ENCODE results near the gene ALPK1.
"Not testable (repeated sequence)": the region's sequence is repeated elsewhere in the genome, so short reads cannot be mapped to it uniquely, and the experiment has no call there.

The ALPK1 gene

GRCh38 chr4:112284662-112285411 is 12.3 kb upstream of the ALPK1 start:
- DNase-seq (ENCODE audit: low spot score), result peak; percentile 50

- DNase-seq (ENCODE audit: low spot score), result peak; percentile 75
Observed at GRCh38 chr4:112287258-112287989, 9.7 kb upstream of the ALPK1 start.

GRCh38 chr4:112288455-112288854 is 8.7 kb upstream of the ALPK1 start:
- DNase-seq (ENCODE audit: low spot score), result peak; percentile 73

GRCh38 chr4:112289407-112290253 is 7.5 kb upstream of the ALPK1 start:
- DNase-seq (ENCODE audit: low spot score), result peak; percentile 40

- peak; percentile 10 for DNase-seq (ENCODE audit: low spot score)
Observed at GRCh38 chr4:112290341-112290740, 6.8 kb upstream of the ALPK1 start.

GRCh38 chr4:112299721-112300120 is 2.6 kb downstream of the ALPK1 start:
- no peak for DNase-seq (ENCODE audit: low spot score)

GRCh38 chr4:112302320-112303274 is 5.4 kb downstream of the ALPK1 start:
- no peak for DNase-seq (ENCODE audit: low spot score)

- DNase-seq (ENCODE audit: low spot score), result not testable (repeated sequence)
Observed at GRCh38 chr4:112305477-112305876, 8.3 kb downstream of the ALPK1 start.

GRCh38 chr4:112309263-112309791 is 12.2 kb downstream of the ALPK1 start:
- not testable (repeated sequence) for DNase-seq (ENCODE audit: low spot score)

GRCh38 chr4:112311516-112311915 is 14.3 kb downstream of the ALPK1 start:
- no peak for DNase-seq (ENCODE audit: low spot score)

- peak; percentile 48 for DNase-seq (ENCODE audit: low spot score)
Observed at GRCh38 chr4:112312610-112313239, 15.6 kb downstream of the ALPK1 start.

- DNase-seq (ENCODE audit: low spot score), result no peak
Observed at GRCh38 chr4:112315446-112315845, 18.3 kb downstream of the ALPK1 start.

GRCh38 chr4:112316360-112316759 is 19.2 kb downstream of the ALPK1 start:
- DNase-seq (ENCODE audit: low spot score), result no peak

- no peak for DNase-seq (ENCODE audit: low spot score)
Observed at GRCh38 chr4:112318239-112319142, 21.3 kb downstream of the ALPK1 start.

GRCh38 chr4:112321776-112322684 is 24.9 kb downstream of the ALPK1 start:
- peak; percentile 85 for DNase-seq (ENCODE audit: low spot score)

GRCh38 chr4:112322866-112323265 is 25.7 kb downstream of the ALPK1 start:
- no peak for DNase-seq (ENCODE audit: low spot score)

- DNase-seq (ENCODE audit: low spot score), result no peak
Observed at GRCh38 chr4:112325530-112325929, 28.4 kb downstream of the ALPK1 start.

- peak; percentile 81 for DNase-seq (ENCODE audit: low spot score)
Observed at GRCh38 chr4:112327965-112328733, 31.0 kb downstream of the ALPK1 start.
